Neural cell (in vitro differentiated cells): ENCODE data around the gene RYR3. TPM values are rescaled to one million over a fixed set of nuclear protein-coding genes. Genes with fewer than 3 reads are reported as not detected.

Source experiments
- H2AFZ ChIP-seq: fragments of 200-600, 300-800 bp; sonication (generic), shearing (Covaris generic); 2 replicates; pipeline ENCODE4 v1.6.0; 2014; ENCODE audit warnings: low read depth, mild to moderate bottlenecking, antibody characterized with exemption, low read length, moderate library complexity
- H3F3A ChIP-seq: fragments of 200-600 bp; shearing (Covaris generic); 2 replicates; pipeline ENCODE4 v1.6.1; 2016; ENCODE audit warnings: mild to moderate bottlenecking, moderate library complexity, mixed read lengths, antibody characterized with exemption, low read length; ENCODE audit not compliant: insufficient read depth, poor library complexity, severe bottlenecking
- H3K27ac ChIP-seq: fragments of 200-600, 300-800 bp; sonication (generic), shearing (Covaris generic); 2 replicates; pipeline ENCODE4 v1.5.1; 2014; ENCODE audit warnings: mild to moderate bottlenecking, low read length, moderate library complexity
- H3K27me3 ChIP-seq: fragments of 300-800, 200-600 bp; sonication (generic), shearing (Covaris generic); 2 replicates; pipeline ENCODE4 v1.6.0; 2014; ENCODE audit warnings: mild to moderate bottlenecking, low read depth, low read length, moderate library complexity; ENCODE audit not compliant: insufficient read depth
- H3K36me3 ChIP-seq: fragments of 300-800, 200-600 bp; sonication (generic), shearing (Covaris generic); 2 replicates; pipeline ENCODE4 v1.5.1; 2014; ENCODE audit warnings: mild to moderate bottlenecking, antibody characterized with exemption, low read length, moderate library complexity; ENCODE audit not compliant: insufficient read depth
- H3K4me2 ChIP-seq: fragments of 300-800, 200-600 bp; sonication (generic), shearing (Covaris generic); 2 replicates; pipeline ENCODE4 v1.6.0; 2014; ENCODE audit warnings: mild to moderate bottlenecking, low read length
- H3K4me3 ChIP-seq: fragments of 300-800, 200-600 bp; sonication (generic), shearing (Covaris generic); 2 replicates; pipeline ENCODE4 v1.5.1; 2014; ENCODE audit warnings: mild to moderate bottlenecking, low read length, moderate library complexity
- H3K79me2 ChIP-seq: fragments of 200-600 bp; shearing (Covaris generic); replicated peaks from 2 replicates; pipeline ENCODE4 v1.6.0; 2014; ENCODE audit warnings: mild to moderate bottlenecking, low read length, moderate library complexity; ENCODE audit not compliant: insufficient read depth
- H3K9ac ChIP-seq: fragments of 300-800, 200-600 bp; sonication (generic), shearing (Covaris generic); 2 replicates; pipeline ENCODE4 v1.6.1; 2016; ENCODE audit warnings: mild to moderate bottlenecking, low read length, mixed read lengths
- H3K9me2 ChIP-seq: fragments of 200-600 bp; shearing (Covaris generic); 2 replicates; pipeline ENCODE4 v1.6.1; 2016; ENCODE audit warnings: mild to moderate bottlenecking, low read length, mixed read lengths; ENCODE audit not compliant: insufficient read depth
- H3K9me3 ChIP-seq: fragments of 200-600, 300-800 bp; sonication (generic), shearing (Covaris generic); 2 replicates; pipeline ENCODE4 v1.6.1; 2016; ENCODE audit warnings: mild to moderate bottlenecking, mixed run types, low read length, moderate library complexity, mixed read lengths
- H4K20me1 ChIP-seq: fragments of 200-600 bp; shearing (Covaris generic); 2 replicates; pipeline ENCODE4 v1.6.1; 2016; ENCODE audit warnings: mild to moderate bottlenecking, mixed run types; ENCODE audit not compliant: insufficient read depth
- CTCF ChIP-seq: fragments of 450-650 bp; IDR thresholded peaks from 2 replicates; pipeline ENCODE4 v1.5.1; 2014; ENCODE audit warnings: antibody characterized with exemption, mild to moderate bottlenecking, moderate library complexity; ENCODE audit not compliant: poor library complexity, severe bottlenecking
- EP300 ChIP-seq: fragments of 450-650 bp; conservative IDR thresholded peaks from 2 replicates; pipeline ENCODE4 v1.6.1; 2014; ENCODE audit warnings: antibody characterized with exemption, mild to moderate bottlenecking, moderate library complexity; ENCODE audit not compliant: poor library complexity, severe bottlenecking
- EZH2 ChIP-seq: fragments of 200-600, 300-800 bp; shearing (Covaris generic), sonication (generic); IDR thresholded peaks from 2 replicates; pipeline ENCODE4 v1.6.1; 2014; ENCODE audit warnings: antibody characterized with exemption, low read length, borderline replicate concordance, mild to moderate bottlenecking; ENCODE audit not compliant: insufficient read depth, poor library complexity, severe bottlenecking
- MXI1 ChIP-seq: fragments of 450-650 bp; conservative IDR thresholded peaks from 2 replicates; pipeline ENCODE4 v1.6.1; 2014; ENCODE audit warnings: antibody characterized with exemption, mild to moderate bottlenecking; ENCODE audit not compliant: poor library complexity, severe bottlenecking
- POLR2AphosphoS5 ChIP-seq: IDR thresholded peaks from 2 replicates; pipeline ENCODE4 v1.6.1; 2012
- RAD21 ChIP-seq: fragments of 450-650 bp; conservative IDR thresholded peaks from 2 replicates; pipeline ENCODE4 v1.6.1; 2014; ENCODE audit warnings: antibody characterized with exemption, mild to moderate bottlenecking, moderate library complexity
- REST ChIP-seq: IDR thresholded peaks from 2 replicates; pipeline ENCODE4 v1.6.1; 2012; ENCODE audit warnings: borderline replicate concordance
- SMC3 ChIP-seq: fragments of 450-650 bp; conservative IDR thresholded peaks from 2 replicates; pipeline ENCODE4 v1.6.1; 2014; ENCODE audit warnings: antibody characterized with exemption, mild to moderate bottlenecking, moderate library complexity; ENCODE audit not compliant: poor library complexity
- TAF1 ChIP-seq: IDR thresholded peaks from 2 replicates; pipeline ENCODE4 v1.6.1; 2012; ENCODE audit warnings: low read depth
- polyA plus RNA-seq: library from polyadenylated mRNA; depleted of rRNA; stranded (reverse); fragments of >200 nt; gene quantifications from 2 replicates; pipeline ENCODE4 v1.2.3, GENCODE V29; 2014

Gene RYR3
- polyA plus RNA-seq, 1 donor from 2014 or later = 12.6 TPM

- H3K27me3 ChIP-seq = no peaks in the 10 kb centered on the region
- H3K9ac ChIP-seq = no peak overlapping the region
- H3K36me3 ChIP-seq = no peaks in the 10 kb centered on the region
- no peaks in the 10 kb centered on the region for H3K9me3 ChIP-seq
- H3K4me3 ChIP-seq = no peak overlapping the region
- no peak overlapping the region for H3K27ac ChIP-seq
- H4K20me1 ChIP-seq = no peaks in the 10 kb centered on the region
- H3K4me2 ChIP-seq = no peak overlapping the region
- no peaks in the 10 kb centered on the region for H3K9me2 ChIP-seq
- no peaks in the 10 kb centered on the region for H3F3A ChIP-seq
- no peak overlapping the region for H2AFZ ChIP-seq
- TF ChIP-seq RAD21 (no peak), EZH2 (no peak), SMC3 (no peak), CTCF (no peak), REST (no peak), POLR2AphosphoS5 (no peak), EP300 (no peak), TAF1 (no peak), MXI1 (no peak)
- H3K79me2 ChIP-seq = no peaks in the 10 kb centered on the region
Observed at GRCh38 chr15:33698126-33698525, 387.4 kb downstream of the RYR3 start.

- no peaks in the 10 kb centered on the region for H3F3A ChIP-seq
- H3K27ac ChIP-seq = no peak overlapping the region
- no peak overlapping the region for H3K4me3 ChIP-seq
- no peak overlapping the region for H3K9ac ChIP-seq
- H3K27me3 ChIP-seq = no peaks in the 10 kb centered on the region
- H4K20me1 ChIP-seq = no peaks in the 10 kb centered on the region
- no peak for TF ChIP-seq MXI1
- no peak for TF ChIP-seq EZH2
- TF ChIP-seq EP300 = no peak
- TF ChIP-seq RAD21 = no peak
- no peak for TF ChIP-seq REST
- no peak for TF ChIP-seq CTCF
- no peaks in the 10 kb centered on the region for H3K9me3 ChIP-seq
- no peak overlapping the region for H3K4me2 ChIP-seq
- no peaks in the 10 kb centered on the region for H3K9me2 ChIP-seq
- no peak overlapping the region for H2AFZ ChIP-seq
- H3K36me3 ChIP-seq = no peaks in the 10 kb centered on the region
- no peaks in the 10 kb centered on the region for H3K79me2 ChIP-seq
Observed at GRCh38 chr15:33699145-33699544, 388.4 kb downstream of the RYR3 start.
